Measurements from ENCODE around the gene TAF3.

TAF3 gene

GRCh38 chr10:8058274-8059111, 240.2 kb downstream of the TAF3 start:
- no peak for DNase-seq (ENCODE audit: low spot score)

DNA sequence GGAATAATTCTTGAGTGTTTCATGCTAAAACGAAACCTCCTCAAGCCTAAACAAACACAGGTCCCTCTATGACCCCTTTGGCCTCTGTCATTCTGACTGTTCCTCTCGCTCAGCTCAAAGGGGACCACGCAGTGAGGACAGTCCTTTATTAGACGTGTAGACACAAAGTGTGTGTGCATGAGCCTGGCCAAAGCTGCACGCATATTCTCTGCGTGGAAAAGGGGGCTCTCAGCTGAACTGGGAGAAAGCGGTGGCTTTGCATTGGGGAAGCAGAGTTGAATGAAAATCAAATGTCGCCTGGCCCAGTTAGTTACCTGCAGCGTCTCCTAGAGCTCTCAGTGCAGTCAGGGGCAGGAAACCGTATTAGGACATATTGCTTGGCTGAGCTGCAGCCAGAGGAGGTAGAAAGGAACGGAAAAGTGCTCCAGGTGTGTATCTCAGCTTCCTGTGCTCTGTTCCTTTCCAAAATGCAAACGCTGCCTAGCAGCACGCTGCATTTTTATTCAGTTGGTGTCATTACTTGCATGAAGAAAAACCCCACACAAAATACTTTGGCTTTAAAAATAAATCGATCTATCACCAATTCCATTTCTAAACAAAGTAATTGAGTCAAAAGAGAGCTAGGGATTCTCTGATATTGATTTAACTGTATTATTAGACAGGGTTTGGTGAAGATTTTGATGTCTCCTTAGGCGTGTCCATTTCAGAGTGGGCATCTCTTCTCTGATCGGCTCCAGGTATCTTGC, 241.1 kb downstream of the TAF3 start:
- DNase-seq (ENCODE audit: low spot score), result no peak

- DNase-seq (ENCODE audit: low spot score), result no peak
These were observed 241.9 kb downstream of the TAF3 start for GRCh38 chr10:8060010-8060703.

GRCh38 chr10:8060704-8061121, 242.4 kb downstream of the TAF3 start:
- no peak for DNase-seq (ENCODE audit: low spot score)

- DNase-seq (ENCODE audit: low spot score), result no peak
These were observed 243.2 kb downstream of the TAF3 start for GRCh38 chr10:8061274-8062211.

- no peak for DNase-seq (ENCODE audit: low spot score)
These were observed 245.0 kb downstream of the TAF3 start for GRCh38 chr10:8063128-8063908.

DNA sequence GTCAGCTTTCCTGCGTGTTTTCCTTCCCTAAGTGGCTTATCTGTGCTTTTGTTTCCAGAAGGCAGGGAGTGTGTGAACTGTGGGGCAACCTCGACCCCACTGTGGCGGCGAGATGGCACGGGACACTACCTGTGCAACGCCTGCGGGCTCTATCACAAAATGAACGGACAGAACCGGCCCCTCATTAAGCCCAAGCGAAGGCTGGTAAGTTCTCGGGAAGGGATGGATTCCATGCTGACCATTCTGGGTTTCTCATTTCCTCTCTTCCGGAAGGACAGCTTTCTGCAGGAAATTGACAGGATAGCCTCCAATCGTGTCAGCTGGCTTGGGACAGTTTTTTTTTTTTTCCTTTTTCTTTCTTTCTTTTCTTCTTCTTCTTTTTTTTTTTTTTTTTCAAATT, 245.6 kb downstream of the TAF3 start:
- no peak for DNase-seq (ENCODE audit: low spot score)

GRCh38 chr10:8064436-8064835, 246.1 kb downstream of the TAF3 start:
- DNase-seq (ENCODE audit: low spot score), result no peak

GRCh38 chr10:8065651-8066050, 247.3 kb downstream of the TAF3 start:
- no peak for DNase-seq (ENCODE audit: low spot score)

GRCh38 chr10:8066124-8066523, 247.8 kb downstream of the TAF3 start:
- no peak for DNase-seq (ENCODE audit: low spot score)
